ENCODE results near the gene AGAP1.
A peak's percentile ranks its signal among the peaks of the same experiment; 100 is the strongest.

Gene AGAP1

DNA sequence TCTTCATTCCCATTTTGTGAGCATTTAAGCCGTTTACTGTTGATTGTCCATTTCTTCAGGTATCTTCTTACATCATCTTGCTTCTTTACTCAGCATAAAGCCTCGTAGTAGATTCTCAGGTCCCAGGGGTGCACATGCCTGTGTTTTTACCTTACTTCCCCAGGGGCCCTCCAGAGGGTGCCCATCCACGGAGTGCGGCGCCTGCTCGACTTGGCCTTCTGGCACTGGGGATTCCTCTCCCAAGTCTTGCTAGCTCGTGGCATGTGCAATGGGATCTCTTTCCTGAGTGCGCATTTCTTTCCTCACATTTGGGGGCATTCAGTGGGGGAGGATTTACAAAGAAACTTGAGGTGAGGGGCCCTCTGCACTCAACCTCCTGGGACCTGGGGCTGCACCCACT lies 148.1 kb downstream of the AGAP1 start:
- DNase-seq: no peak

DNA sequence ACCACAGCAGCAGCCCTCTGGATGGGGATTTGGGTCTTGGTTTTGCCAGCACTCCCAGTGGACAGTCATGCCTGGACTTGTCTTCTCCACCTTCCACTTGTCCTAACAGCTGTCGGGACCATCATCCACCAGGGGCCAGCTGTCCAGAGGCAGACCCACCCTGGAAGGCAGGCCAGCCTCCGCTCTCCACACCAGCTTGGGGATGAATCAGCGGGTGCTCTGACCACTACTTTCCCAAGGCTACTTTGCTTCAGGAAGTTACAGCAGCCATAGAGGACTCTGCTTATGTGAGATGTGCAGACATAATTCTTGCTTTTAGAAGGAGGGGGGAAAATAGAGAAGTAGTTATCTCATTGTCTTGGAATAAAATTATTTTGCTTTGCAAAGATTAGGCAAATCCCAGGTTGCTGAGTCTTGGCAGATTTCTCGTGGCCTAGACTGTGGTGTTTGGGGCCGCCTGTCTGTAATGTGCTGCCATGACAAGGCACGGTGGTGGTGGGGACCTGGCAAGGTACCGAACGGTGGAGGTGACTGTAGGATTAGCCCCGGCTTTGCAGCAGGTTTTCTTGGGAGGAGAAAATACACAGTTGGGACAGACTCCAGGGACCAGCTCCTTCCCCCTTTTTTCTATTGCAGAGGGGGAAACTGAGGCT lies 148.7 kb downstream of the AGAP1 start:
- DNase-seq: no peak

DNA sequence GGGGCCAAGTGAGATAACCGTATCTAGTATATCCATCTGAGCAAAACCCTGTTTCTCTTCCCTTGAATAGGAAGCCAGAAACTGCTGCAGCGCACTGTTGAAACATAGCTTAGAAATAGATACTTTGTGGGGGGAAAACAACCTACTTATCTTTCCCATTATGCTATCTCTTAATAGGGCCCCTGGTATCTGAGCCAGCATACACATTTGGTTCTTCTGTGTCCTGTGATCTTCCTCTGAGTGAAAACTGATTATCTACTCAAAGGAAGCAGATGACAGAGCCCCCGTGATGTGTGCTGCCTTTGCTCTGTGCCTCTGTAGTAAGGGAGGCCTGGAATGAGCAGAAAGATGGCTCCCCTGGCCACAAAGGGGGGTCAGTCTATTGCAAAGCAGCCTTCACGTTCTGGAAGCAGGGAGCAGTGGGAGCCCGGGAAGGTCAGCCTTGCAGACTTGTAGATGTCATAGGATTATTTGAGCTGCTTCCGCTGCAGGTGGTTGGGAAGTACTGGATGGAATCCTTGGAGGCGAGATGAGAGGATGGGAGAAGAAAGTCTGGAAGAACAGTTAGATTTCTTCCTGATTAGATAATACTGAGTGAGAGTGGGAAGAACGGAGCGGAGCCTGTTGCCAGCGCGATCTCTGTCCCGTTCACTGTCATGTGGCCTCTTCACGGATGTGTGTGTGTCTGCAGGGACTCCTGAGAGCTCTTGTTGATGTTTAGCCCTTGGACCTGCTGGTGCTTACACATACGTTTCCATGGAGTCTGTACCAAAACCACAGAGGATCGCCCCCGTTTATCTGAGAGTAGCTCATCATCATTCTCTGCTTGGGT lies 150.1 kb downstream of the AGAP1 start:
- no peak for DNase-seq

DNA sequence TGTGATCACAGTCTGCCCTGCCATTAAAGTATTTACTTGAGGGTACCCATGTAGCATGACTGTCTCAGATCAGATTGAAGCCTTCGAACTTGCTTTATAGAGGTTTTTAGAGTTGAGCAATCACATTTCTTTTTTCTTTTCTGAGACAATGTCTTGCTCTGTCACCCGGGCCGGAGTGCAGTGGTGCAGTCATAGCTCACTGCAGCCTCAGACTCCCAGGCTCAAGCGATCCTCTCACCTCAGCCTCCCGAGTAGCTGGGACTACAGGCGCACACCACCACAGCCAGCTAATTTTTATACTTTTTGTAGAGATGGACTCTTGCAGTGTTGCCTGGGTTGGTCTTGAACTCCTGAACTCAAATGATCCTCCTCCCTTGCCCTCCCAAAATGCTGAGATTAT lies 153.4 kb downstream of the AGAP1 start:
- no peak for DNase-seq

DNA sequence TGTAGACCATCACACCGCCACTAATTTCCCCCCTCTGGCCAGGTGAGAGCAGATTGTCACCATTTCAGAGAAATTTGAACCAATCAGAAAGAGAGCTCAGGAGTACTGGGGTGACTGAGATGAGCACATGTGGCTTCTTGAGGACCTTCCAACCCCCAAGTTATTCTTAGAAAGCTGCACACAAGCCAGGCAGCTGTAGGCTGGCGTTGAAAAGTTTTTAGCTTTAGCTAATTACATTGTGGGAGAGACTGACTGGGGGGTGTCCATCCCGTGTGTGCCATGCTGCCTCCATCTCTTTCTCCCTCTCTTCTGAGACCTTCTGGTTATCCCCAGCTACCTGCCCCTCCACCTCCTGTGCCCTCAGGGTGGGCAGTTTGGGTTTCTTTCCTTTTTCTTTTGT lies 154.0 kb downstream of the AGAP1 start:
- no peak for DNase-seq

DNA sequence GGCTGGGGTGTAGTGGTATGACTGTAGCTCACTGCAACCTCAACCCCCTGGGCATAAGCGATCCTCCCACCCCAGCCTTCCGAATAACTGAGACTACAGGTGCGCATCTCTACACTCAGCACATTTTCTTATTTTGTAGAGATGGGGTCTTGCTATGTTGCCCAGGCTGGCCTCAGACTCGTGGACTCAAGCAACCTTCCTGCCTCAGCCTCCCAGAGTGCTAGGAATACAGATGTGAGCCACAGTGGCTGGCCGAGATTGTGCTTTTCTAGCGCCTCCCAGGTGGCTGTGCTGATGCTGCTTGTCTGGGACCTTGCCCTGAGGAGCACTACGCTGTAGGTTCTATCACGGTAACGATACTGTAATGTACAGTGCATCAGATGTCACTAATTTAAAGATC lies 155.6 kb downstream of the AGAP1 start:
- no peak for DNase-seq

DNA sequence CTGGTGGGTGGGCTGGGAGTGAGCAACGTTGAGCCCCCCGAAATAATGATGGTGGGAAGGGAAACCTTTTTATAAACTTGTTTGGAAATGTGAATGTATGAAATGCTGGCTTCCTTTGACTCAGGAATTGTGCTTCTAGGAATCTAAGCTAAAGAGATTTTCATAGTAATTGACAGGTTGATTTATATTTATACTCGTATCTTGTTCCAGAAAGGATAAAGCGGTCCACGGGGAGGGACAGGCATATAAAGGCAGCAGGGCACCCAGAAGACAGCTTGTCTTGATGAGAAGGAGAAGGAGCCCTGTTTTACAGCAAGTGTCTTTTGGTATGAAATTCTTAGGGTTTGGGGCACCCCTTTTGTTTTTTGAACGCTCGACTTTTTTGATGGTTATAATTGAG lies 157.8 kb downstream of the AGAP1 start:
- DNase-seq: no peak

DNA sequence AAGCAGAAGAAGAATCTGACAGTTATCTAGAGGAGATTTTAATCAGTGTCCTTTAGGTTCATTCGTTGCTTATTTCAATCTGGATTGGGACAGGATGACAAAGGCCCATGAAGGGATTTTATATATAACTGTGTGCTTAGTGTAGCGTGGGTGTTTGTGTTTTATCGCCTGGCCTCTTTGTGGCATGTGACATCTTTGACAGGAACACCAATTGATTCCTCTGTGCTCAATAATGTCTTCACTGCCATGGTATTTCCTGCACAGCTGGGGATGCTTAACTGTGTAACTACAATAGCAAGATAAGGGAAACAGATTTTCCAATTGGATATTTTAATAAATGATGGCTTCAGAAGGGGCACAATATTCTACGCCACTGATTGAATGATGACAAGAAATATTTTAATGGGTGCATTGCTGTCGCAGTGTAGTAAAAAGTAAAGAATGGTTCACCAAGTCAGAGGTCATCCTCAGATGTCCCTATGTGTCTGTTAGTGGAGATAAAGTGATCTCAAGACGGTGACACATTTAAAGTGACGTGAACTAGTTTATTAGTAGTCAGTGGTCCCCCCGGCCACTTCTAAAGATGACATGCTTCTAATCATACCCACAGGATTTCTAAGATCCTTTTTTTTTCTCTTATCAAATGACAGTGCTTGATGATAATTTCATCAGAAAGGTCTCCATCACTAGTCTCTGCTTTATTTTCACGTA lies 160.4 kb downstream of the AGAP1 start:
- DNase-seq: no peak

DNA sequence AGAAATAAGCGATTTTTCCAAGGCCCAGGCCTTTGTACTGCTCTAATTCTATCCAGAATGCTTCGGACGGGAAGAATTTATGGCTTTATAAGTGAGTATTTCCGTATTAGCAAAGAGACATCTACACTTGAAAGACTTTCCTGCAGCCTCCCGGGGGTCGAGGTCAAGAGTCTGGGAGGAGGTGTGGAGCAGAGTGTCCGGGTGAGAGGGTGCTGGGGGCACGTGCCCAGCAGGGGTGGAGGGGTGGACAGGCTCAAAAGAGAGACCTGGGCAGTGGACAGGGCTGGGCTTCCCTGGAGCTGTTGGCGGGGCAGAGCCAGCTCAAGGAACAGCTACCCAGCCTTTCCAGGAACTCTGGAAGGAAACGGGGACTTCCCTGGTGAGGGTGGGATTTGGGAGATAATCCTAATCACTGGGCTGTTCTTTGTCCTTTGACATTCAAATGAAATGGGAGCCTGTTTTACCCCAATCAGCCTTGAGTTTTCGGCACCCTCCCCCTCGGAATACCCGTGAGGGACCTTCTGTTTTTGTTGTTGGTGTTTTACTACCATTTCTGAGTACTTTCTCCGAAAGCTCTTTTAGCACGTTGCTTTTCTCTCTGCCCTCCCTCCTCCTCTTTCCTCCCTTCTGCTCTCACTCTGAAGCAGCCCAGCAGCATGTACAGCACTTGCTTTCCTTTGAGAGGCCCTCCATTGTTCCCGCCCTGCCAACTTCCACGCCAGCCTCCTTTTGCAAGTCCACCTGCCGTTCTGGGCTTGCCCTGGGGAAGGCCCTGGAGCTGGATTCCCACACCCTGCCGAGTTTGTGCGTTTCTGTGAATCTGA lies 164.7 kb downstream of the AGAP1 start:
- DNase-seq: no peak

DNA sequence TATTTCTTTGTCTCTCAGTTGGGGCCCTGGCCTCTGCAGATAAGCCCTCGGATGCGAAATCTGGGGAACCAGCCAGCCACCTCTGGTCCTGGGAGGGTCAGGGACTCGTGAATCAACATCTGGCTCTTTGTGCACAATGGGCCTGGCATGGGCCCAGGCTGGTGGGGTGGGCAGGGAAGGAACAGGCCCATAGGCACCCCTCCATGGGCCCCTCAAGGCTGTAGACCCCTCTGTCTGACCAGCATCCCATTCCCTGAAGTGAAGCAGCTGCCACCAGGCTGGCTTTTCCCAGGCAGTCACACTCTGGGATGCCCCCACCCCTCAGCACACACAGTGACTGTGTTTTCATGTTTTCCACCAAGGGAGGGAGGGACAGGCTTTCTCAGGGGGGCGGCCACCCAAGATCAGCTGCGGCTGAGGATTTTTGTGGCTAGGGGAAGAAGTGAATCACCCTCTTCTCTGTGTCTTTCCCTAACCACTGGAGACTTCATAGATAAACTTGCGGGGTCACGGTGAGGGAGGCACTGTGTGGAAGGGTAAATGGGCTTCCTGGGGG lies 166.0 kb downstream of the AGAP1 start:
- no peak for DNase-seq

DNA sequence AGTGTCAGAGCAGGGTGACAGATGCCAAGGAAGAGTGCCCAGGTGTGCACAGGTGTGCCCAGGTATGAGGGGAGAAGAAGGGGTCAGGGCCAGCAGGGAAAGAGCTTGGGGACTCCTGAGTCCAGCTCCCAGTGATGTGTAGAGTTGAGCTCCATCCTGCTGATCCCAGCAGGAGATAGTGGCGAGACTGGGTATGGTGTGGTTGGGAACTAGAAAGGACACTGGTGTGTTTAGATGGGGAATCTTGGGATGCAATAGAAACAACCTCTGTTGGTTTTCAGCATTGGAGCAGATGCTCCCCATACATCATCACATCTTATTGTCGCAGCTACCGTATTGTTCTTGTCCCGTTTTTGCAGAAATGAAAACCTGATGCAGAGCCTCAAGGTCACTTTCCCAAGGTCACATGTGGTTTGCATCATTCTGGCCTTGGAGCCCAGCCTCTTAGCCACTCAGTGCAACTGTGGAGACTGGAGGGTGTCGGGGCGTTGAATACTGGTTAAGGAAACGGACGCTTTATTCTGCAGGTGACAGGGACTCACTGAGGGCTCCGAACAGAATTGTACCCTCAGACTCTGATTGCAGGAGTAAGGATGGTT lies 166.7 kb downstream of the AGAP1 start:
- DNase-seq: no peak

DNA sequence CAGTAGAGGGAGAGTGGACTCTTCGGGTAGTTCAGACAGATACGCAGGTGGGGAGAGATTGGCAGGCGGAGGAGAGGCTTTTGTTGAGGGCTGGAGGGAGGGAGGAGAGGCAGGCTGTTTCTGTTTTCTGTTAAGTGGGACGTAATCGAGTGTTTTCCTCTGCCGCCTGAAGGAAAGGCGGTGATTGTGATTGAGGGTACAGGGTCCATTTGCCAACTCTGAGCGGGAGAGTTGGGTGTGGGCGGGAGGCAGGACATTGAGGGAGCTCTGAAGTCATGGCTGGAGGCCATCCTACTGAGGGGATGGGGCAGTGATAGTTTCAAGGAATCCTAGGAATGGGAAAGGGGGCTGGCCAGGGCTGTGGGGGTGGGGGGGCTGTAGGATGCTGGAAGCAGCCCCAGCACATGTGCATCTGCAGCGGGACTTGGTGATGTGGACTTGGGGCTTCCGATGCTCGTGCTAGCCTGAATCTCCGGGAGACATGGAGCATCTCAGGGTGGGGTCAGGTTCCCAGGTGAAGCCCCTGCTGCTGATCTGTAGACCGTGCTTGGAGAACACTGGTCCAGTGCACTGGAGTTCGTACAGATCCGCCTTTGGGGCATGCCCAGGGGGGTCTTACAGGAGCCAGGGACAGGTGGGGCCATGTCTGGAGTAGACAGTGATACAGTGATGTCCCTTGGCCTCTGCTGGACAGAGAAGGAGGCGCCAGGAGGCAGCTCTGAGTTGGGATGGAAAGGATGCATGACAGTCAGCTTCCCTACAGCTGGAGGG lies 167.5 kb downstream of the AGAP1 start:
- DNase-seq: no peak

DNA sequence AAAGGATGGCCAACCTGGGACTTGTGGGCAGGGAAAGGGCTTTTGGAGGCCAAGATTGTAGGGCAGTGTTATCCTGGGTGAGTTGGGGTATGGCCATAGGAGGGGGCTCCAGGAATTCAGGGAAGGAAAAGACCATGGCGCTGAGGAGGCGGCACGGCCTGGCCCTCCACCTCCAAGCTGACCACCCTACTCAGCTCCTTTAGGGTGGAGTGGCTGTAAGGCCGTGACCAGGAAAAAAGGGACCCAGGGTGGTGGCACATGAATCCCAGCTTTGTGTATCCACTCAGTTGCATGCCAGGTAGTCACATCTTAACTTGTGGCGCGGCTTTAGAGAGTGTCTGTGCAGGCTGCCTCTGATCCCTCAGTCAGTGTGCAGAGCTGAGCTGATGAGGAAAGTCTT lies 168.1 kb downstream of the AGAP1 start:
- DNase-seq: no peak

DNA sequence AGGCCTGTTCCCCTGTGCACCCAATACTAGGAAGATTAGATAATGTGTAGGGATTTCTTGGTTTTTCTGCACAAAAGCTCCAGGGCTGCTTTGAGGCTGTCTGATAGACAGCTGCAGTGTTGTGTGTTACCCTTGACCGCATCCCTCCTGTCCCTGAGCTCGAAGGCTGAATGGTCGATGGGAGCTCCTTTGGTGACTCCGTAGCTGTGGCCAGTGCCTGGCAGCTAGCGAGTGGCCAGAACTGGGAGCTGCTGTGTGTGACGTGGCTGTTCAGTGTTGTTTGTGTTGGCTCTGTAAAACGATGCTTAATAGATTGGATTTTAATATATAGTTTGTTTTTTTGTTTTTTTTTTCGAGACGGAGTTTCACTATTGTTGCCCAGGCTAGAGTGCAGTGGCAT lies 170.0 kb downstream of the AGAP1 start:
- no peak for DNase-seq

DNA sequence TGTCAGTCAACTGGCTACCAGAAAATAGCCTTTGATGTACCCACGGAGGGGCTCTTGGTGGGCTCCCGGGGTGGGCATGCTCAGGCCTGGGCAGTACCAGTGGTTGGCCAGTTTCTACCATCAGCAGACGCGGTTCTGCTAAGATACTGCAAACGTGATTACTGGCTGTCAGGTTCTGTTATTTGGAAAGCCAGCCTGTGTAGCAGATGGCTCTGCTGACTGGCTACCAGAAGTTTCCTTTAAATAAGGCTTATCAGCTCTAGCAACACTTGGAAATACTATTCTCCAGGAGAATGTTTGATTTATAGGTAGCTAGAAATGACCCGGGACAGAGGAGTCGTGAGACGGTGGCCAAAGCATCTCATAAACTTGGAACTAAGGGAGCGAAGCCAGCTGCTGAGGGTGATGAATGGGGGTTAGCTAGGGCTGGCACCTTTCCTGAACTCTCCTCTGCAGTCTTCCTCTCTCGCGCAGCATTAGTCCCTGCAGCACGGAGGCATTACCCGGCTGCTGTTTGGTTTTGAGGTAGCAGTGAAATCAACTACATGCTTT lies 171.9 kb downstream of the AGAP1 start:
- peak; percentile 8 for DNase-seq

DNA sequence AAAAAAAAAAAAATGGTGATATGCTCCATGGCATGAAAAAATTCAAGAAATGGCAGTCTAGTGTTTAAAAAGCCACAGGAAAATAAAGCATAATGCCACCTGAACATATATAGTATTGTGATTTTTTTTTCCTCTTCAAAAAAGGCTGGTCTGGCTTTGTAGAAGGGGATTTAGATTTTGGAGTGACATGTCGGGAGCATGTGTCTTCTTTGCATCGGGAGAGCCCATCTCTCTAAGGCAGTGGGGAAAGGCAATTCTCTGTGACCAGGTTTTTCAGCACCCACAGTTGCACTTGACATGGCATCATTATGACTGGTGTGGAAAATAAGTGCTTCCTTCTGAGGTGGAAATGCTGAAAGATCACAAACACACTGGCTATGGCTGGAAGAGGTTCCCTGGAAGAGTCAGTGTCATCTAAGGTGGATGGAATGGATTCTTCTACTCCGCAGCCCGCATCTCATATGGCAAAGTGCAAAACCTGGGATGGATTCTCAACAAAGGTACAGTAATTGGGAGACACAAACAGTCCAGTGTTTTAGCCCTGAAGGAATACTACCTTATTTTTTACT lies 172.5 kb downstream of the AGAP1 start:
- peak; percentile 60 for DNase-seq

DNA sequence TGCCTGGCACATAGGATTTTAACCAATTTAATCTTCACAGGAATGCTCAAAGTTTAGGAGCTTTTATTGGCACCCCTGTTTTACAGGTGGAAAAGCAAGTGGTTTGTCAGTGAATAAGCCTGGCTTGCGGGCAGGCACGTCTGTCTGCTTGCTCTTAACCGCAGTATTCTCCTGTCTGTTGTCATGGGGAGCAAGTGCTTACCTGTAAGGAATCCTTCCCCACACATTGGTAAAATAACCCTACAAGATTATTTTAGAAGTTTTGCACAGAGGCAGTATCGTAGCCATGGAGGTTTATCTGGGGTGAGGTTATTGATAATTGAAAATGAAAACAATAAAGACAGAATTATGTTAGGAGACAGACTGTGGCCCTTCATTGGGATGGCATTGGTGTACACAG lies 174.9 kb downstream of the AGAP1 start:
- no peak for DNase-seq

DNA sequence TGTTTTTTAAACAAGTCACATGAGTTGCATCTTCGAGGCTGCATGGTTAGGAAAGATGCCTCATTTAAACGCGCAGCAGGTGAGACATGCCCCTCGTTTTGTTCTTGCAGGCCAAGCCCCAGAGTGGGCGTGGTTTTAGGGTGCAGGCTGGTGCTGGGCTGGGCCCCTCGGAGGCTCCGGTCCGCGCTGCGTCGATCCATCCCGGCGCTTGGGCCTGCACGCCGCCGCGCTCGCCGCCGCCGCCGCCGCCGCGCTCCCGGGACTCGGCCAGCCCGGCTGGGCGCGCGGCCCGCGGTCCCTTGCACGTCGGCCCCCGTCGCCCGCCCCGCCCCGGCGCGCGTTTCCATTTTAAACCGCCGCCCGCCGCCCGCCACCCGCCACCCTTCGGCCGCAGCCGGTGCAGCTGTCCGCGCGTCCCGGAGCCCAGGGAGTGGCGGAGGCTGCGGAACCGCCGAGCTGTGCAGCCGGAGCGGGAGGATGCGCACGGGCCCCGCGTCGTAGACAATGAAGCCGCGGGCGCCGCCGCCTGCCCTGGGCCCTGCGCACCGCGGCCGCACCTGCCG lies 175.5 kb downstream of the AGAP1 start:
- peak; percentile 84 for DNase-seq

DNA sequence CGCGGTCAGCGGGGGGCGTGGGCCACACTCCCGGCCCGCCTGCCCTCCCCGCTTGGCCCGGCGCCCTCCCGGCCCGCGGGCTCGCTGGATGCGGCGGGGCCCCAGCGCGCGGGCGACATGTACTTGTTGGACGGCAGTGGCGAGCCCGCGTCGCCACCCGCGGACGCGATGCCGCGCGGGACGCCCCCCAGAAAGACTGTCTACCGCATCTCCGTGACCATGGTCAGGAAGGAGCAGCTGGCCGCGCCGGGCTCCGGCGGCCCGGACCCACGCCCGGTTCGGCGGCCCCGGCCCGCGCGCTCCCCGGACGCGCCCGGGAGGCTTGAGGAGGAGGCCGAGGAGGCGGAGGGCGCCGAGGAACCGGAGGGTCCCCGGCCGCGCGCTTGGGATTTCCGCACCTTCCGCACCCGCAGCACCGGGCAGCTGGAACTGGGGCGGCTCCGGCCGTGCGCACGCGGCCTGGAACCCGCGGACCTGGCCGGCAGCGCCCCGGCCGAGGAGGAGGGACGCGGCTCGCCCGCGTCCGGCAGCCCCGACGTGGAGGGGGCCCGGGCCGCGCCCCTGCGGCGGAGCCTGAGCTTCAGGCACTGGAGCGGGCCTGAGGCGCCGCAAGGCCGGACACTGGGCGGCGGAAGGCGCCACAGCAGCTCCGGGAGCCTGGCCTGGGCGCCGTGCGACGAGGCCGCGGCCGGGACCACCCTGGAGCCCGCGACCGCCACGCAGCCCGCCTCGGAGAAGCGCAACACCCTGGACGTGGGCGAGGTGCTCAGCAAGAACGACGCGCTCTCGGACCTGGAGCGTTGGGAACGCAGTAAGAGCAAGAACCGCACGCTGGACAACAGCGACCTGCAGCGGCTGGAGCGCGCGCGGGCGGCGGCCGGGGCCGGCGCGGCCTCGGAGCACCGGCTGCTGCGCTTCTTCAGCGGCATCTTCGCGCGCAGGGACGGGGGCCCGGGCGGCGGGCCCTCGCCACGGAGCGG lies 176.4 kb downstream of the AGAP1 start:
- DNase-seq: peak; percentile 63

Measured in NCI-H146 (cell line).